GM23248 (cell line): ENCODE results near the gene C1QTNF6. TPM values are rescaled to one million over a fixed set of nuclear protein-coding genes. Genes with fewer than 3 reads are reported as not detected.
"Not testable (repeated sequence)": the region's sequence is repeated elsewhere in the genome, so short reads cannot be mapped to it uniquely, and the experiment has no call there.

Experiments used
- DNase-seq: peaks from one replicate; pipeline ENCODE4 v3.0.0-alpha.2; 2015
- H2AFZ ChIP-seq: fragments of 200-600 bp; sonication (generic); 2 replicates; pipeline ENCODE4 v1.6.1; 2016; ENCODE audit warnings: antibody characterized with exemption
- H3F3A ChIP-seq: fragments of 200-600 bp; sonication (generic); 2 replicates; pipeline ENCODE4 v1.6.1; 2016; ENCODE audit warnings: mild to moderate bottlenecking, antibody characterized with exemption, mixed run types; ENCODE audit not compliant: insufficient read depth
- H3K27ac ChIP-seq: fragments of 200-600 bp; sonication (generic); 2 replicates; pipeline ENCODE4 v1.5.1; 2016; ENCODE audit warnings: mild to moderate bottlenecking
- H3K27me3 ChIP-seq: fragments of 200-600 bp; sonication (generic); replicated peaks from 2 replicates; pipeline ENCODE4 v1.6.1; 2016; ENCODE audit warnings: mild to moderate bottlenecking; ENCODE audit not compliant: insufficient read depth
- H3K36me3 ChIP-seq: fragments of 200-600 bp; sonication (generic); 2 replicates; pipeline ENCODE4 v1.6.1; 2016; ENCODE audit warnings: low read depth, mild to moderate bottlenecking
- H3K4me1 ChIP-seq: fragments of 200-600 bp; sonication (generic); 2 replicates; pipeline ENCODE4 v1.6.1; 2016; ENCODE audit warnings: mild to moderate bottlenecking; ENCODE audit not compliant: insufficient read depth
- H3K4me2 ChIP-seq: fragments of 200-600 bp; sonication (generic); one replicate; pipeline ENCODE4 v1.6.1; 2016; ENCODE audit warnings: mild to moderate bottlenecking; ENCODE audit not compliant: unreplicated experiment
- H3K4me3 ChIP-seq: fragments of 200-600 bp; sonication (generic); 2 replicates; pipeline ENCODE4 v1.5.1; 2016; ENCODE audit warnings: mild to moderate bottlenecking
- H3K79me2 ChIP-seq: fragments of 200-600 bp; sonication (generic); 2 replicates; pipeline ENCODE4 v1.6.1; 2016; ENCODE audit warnings: mild to moderate bottlenecking; ENCODE audit not compliant: insufficient read depth
- H3K9ac ChIP-seq: fragments of 200-600 bp; sonication (generic); 2 replicates; pipeline ENCODE4 v1.6.1; 2016; ENCODE audit warnings: mild to moderate bottlenecking
- H3K9me2 ChIP-seq: fragments of 200-600 bp; sonication (generic); 2 replicates; pipeline ENCODE4 v1.6.1; 2016; ENCODE audit warnings: mixed run types, mild to moderate bottlenecking, moderate library complexity; ENCODE audit not compliant: insufficient read depth
- H3K9me3 ChIP-seq: fragments of 200-600 bp; sonication (generic); one replicate; pipeline ENCODE4 v1.6.1; 2017; ENCODE audit warnings: low read depth
- H4K20me1 ChIP-seq: fragments of 200-600 bp; sonication (generic); 2 replicates; pipeline ENCODE4 v1.6.0; 2016; ENCODE audit not compliant: insufficient read depth
- EZH2 ChIP-seq: fragments of 200-600 bp; sonication (generic); IDR thresholded peaks from 2 replicates; pipeline ENCODE4 v1.6.1; 2018; ENCODE audit warnings: antibody characterized with exemption, mild to moderate bottlenecking; ENCODE audit not compliant: insufficient read depth, poor library complexity, severe bottlenecking
- EZH2phosphoT487 ChIP-seq: fragments of 200-600 bp; sonication (generic); IDR thresholded peaks from 2 replicates; pipeline ENCODE4 v1.6.1; 2018; ENCODE audit warnings: antibody characterized with exemption, moderate library complexity, mild to moderate bottlenecking, low read depth; ENCODE audit not compliant: insufficient read depth
- WGBS, 2 experiments: methylation state at CpG; one replicate each; pipeline ENCODE4 v1.1.6; 2015 to 2017; ENCODE audit warnings: low lambda C conversion rate in 2 of 2, low coverage in 1 of 2; ENCODE audit errors: missing lambda C conversion rate in 2 of 2; 5-methylcytosine and 5-hydroxymethylcytosine counted together
- in situ Hi-C: fragments of 300-500 bp; cut with MboI; formaldehyde crosslinking; loops from 2 replicates; pipeline ENCODE4 v1.15.0; 2020
- polyA plus RNA-seq: library from polyadenylated mRNA; unstranded; fragments of >200 nt; fragmentation: Nextera tagmentation; extraction: Ambion mirVana; gene quantifications from 2 replicates; pipeline ENCODE4 v1.2.1, GENCODE V29; 2016
- total RNA-seq: library from RNA; depleted of rRNA; stranded (reverse); fragments of >200 nt; shearing (Covaris generic); gene quantifications from 2 replicates; pipeline ENCODE4 v1.2.3, GENCODE V29; 2014

The C1QTNF6 gene
- total and polyA plus RNA-seq, 2 experiments from 2014 or later, result 4.0 to 8.9 TPM

DNA sequence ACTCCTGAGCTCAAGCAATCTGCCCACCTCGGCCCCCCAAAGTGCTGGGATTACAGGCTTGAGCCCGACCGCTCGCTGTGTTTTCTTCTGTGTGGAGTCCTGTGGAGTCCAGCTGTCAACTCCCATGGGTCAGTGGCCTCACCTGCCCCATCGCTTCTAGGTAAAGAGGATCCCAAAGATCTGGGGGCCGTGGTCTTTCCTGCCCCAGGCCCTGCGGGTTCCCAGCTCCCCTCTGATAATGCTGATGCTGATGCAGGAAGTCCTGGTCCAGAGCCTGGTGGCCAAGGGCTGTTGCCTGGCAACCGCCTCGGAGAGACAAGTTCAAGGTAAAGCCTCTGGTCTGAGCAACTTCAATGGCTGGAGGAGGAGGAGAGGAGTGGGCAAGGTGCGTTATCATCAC is 14.7 kb upstream of the C1QTNF6 start:
- Histone ChIP-seq H3K9me3 (no peaks in the 10 kb centered on the region), H3K9me2 (no peaks in the 10 kb centered on the region), H3K79me2 (no peaks in the 10 kb centered on the region), H4K20me1 (no peaks in the 10 kb centered on the region), H3K4me1 (peaks cover 9% of the 10 kb centered on the region), H2AFZ (no peak overlapping the region), H3K36me3 (no peaks in the 10 kb centered on the region), H3K4me2 (no peak overlapping the region), H3K4me3 (no peak overlapping the region), H3K9ac (no peak overlapping the region), H3K27ac (no peak overlapping the region), H3F3A (no peaks in the 10 kb centered on the region), H3K27me3 (no peaks in the 10 kb centered on the region)
- TF ChIP-seq EZH2phosphoT487 (no peak), EZH2 (no peak)
- no peak for DNase-seq
- in situ Hi-C loops, result no loop called here
- 79 to 82% methylated on average over 9 to 10 of the region's 10 CpGs for WGBS, 2 experiments

DNA sequence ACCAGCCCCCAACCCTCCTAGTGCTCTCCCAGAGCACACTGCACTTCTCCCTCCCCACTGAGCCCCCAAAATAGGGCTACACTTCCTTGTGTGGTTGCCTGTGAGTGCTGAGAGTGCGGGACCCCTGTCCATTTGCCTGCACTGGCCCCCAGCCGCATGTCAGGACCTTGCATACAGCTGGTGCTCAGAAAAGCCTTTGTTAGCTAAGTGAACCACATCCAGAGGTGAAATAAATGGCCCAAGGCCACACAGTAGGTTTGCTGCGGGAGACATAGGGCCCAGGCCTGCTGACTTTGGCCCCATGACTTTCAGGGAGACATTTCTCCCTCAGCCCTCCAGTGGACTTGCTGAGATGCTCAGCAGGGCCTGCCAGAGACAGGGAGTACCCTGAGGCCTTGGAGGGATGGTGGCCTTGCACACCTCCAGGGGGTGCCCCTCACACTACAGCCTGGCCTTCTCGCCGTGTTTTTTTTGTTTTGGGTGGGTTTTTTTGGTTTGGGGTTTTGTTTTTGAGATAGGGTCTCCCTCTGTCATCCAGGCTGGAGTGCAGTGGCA is 14.0 kb upstream of the C1QTNF6 start:
- no peaks in the 10 kb centered on the region for H3K9me3 ChIP-seq
- TF ChIP-seq EZH2 (no peak), EZH2phosphoT487 (no peak)

DNA sequence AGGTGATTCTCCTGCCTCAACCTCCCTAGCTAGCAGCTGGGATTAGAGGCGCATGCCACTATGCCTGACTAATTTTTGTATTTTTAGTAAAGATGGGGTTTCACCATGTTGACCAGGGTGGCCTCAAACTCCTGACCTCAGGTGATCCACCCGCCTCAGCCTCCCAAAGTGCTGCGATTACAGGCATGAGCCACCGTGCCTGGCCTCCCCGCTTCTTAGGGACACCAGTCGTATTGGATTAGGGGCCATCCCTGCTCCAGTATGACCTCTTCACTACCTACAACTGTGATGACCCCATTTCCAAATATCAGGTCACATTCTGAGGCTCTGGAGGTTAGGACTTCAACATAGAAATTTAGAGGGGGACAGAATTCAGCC is 13.4 kb upstream of the C1QTNF6 start:
- H3K9me3 ChIP-seq, H3K27ac ChIP-seq, H3K79me2 ChIP-seq, in situ Hi-C loops, H2AFZ ChIP-seq, H3K9me2 ChIP-seq, H3K27me3 ChIP-seq, H3K4me2 ChIP-seq, H4K20me1 ChIP-seq, H3K4me3 ChIP-seq, H3K9ac ChIP-seq, H3K36me3 ChIP-seq, DNase-seq, H3F3A ChIP-seq: not testable (repeated sequence)
- WGBS, 2 experiments, result 78 to 90% methylated on average over 6 of the region's 6 CpGs
- H3K4me1 ChIP-seq, result peaks cover 22% of the 10 kb centered on the region

More for the DNA sequence above, 14.0 kb upstream of the C1QTNF6 start:
- no peaks in the 10 kb centered on the region; the same call in 1 of the 2 replicates for H4K20me1 ChIP-seq
- H3F3A ChIP-seq, result peaks cover 5% of the 10 kb centered on the region
- peaks cover 16% of the 10 kb centered on the region for H3K4me1 ChIP-seq
- no peak overlapping the region for H2AFZ ChIP-seq
- H3K9me2 ChIP-seq, result no peaks in the 10 kb centered on the region
- no peak overlapping the region for H3K4me2 ChIP-seq
- H3K9ac ChIP-seq, result no peak overlapping the region
- H3K4me3 ChIP-seq, result no peak overlapping the region
- DNase-seq, result no peak
- no peak overlapping the region for H3K27ac ChIP-seq
- no peaks in the 10 kb centered on the region for H3K36me3 ChIP-seq
- WGBS, 2 experiments, result 89 to 91% methylated on average over 5 of the region's 5 CpGs
- in situ Hi-C loops, result no loop called here
- no peaks in the 10 kb centered on the region for H3K79me2 ChIP-seq
- no peaks in the 10 kb centered on the region for H3K27me3 ChIP-seq

DNA sequence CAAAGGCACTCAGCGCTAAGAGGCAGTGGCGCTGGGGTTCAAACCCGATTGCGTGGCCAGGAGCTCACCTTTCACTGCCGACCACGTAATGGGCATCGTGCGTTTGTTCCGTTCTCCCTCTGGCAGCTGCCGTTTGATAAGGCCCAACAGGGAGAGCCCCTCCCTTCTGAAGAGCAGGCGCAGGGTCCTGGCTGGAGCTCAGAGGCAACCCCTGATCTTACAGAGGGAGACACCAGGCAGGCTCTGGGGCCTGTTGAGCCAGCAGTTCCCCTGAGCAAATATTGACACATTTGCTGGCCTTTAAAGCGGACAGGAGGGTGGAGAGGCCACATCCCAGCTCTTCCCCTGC is 11.7 kb upstream of the C1QTNF6 start:
- H3K27ac ChIP-seq, result no peak overlapping the region
- peak overlapping the region; percentile 77 for H3K9ac ChIP-seq
- peak overlapping the region; percentile 57 for H3K4me3 ChIP-seq
- peak overlapping the region; percentile 99 for H2AFZ ChIP-seq
- H3K27me3 ChIP-seq, result no peaks in the 10 kb centered on the region
- H3K36me3 ChIP-seq, result no peaks in the 10 kb centered on the region
- peaks cover 9% of the 10 kb centered on the region for H3F3A ChIP-seq
- peaks cover 29% of the 10 kb centered on the region for H3K4me1 ChIP-seq
- H3K79me2 ChIP-seq, result no peaks in the 10 kb centered on the region
- no peak for DNase-seq
- H3K4me2 ChIP-seq, result peak overlapping the region; percentile 63
- in situ Hi-C loops, result no loop called here
- 8 to 12% methylated on average over 9 to 12 of the region's 12 CpGs for WGBS, 2 experiments
- no peaks in the 10 kb centered on the region for H3K9me2 ChIP-seq
- no peaks in the 10 kb centered on the region; the same call in 1 of the 2 replicates for H4K20me1 ChIP-seq
- no peaks in the 10 kb centered on the region for H3K9me3 ChIP-seq
- TF ChIP-seq EZH2 (no peak), EZH2phosphoT487 (no peak)
